ENCODE measurements around the gene SPTAN1.

Gene SPTAN1

GRCh38 chr9:128551657-128552152 is 682 bp upstream of the SPTAN1 start:
- Histone ChIP-seq H3K27me3 (replicated peaks; ENCODE audit: control insufficient read depth, insufficient read depth, low read length, poor library complexity, severe bottlenecking) (no peaks in the 10 kb centered on the region), H3K9me3 (ENCODE audit: control insufficient read depth, low read length) (no peaks in the 10 kb centered on the region), H3K27ac (ENCODE audit: insufficient read depth, low read length, poor library complexity, severe bottlenecking) (peak overlapping the region; percentile 90), H3K4me3 (ENCODE audit: insufficient read depth, low read depth, low read length, poor library complexity, severe bottlenecking) (peak overlapping the region; percentile 70), H3K4me1 (ENCODE audit: control insufficient read depth, insufficient read depth, low read length, poor library complexity, severe bottlenecking) (peaks cover 50% of the 10 kb centered on the region), H3K36me3 (ENCODE audit: control insufficient read depth, insufficient read depth, low read length) (no peaks in the 10 kb centered on the region)
- no peak for DNase-seq

DNA sequence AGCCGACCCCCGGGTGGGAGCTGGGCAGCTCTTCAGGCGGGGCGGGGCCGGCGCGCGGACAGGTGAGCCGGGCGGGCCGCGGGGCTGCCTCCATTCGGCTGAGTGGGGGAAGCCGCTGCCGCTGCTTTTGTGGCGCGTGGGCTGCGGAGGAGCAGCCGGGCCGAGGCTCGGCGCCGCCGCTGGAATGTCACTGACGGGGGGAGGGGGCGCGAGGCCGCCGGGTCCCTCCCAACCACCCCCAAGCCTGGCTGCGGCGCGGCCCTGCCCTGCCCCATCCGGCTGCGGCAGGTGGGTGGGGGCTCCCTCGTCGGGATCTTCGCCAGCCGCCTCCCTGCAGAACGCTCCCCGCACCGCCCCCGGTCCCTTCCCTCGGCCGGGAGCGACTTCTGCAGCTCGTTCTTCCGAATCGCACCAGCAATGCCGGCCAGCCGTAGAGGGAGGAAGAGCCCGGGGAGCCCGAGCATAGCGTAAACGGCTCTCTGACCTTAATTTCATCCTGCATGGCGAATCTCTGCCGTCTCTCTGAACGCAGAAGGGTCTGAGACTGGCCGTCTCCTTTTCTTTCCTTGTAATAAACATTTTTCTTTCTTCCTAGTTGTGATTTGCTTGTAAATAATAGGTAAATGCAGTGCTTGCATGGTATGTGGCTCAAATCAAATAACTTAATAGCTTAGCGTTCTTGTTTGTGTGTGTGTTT is 505 bp downstream of the SPTAN1 start:
- H3K4me1 ChIP-seq (ENCODE audit: control insufficient read depth, insufficient read depth, low read length, poor library complexity, severe bottlenecking): peaks cover 58% of the 10 kb centered on the region
- H3K27ac ChIP-seq (ENCODE audit: insufficient read depth, low read length, poor library complexity, severe bottlenecking): peak overlapping the region; percentile 80
- no peaks in the 10 kb centered on the region for H3K27me3 ChIP-seq (replicated peaks; ENCODE audit: control insufficient read depth, insufficient read depth, low read length, poor library complexity, severe bottlenecking)
- DNase-seq: peak in 1 of 3 donors; percentile 51
- no peaks in the 10 kb centered on the region for H3K9me3 ChIP-seq (ENCODE audit: control insufficient read depth, low read length)
- no peaks in the 10 kb centered on the region for H3K36me3 ChIP-seq (ENCODE audit: control insufficient read depth, insufficient read depth, low read length)
- H3K4me3 ChIP-seq (ENCODE audit: insufficient read depth, low read depth, low read length, poor library complexity, severe bottlenecking): peak overlapping the region; percentile 83

- no peak for DNase-seq
- Histone ChIP-seq H3K27ac (ENCODE audit: insufficient read depth, low read length, poor library complexity, severe bottlenecking) (peak overlapping the region; percentile 80), H3K4me3 (ENCODE audit: insufficient read depth, low read depth, low read length, poor library complexity, severe bottlenecking) (peak overlapping the region; percentile 83), H3K9me3 (ENCODE audit: control insufficient read depth, low read length) (no peaks in the 10 kb centered on the region), H3K4me1 (ENCODE audit: control insufficient read depth, insufficient read depth, low read length, poor library complexity, severe bottlenecking) (peaks cover 65% of the 10 kb centered on the region), H3K27me3 (replicated peaks; ENCODE audit: control insufficient read depth, insufficient read depth, low read length, poor library complexity, severe bottlenecking) (no peaks in the 10 kb centered on the region), H3K36me3 (ENCODE audit: control insufficient read depth, insufficient read depth, low read length) (no peaks in the 10 kb centered on the region)
These were observed 1.3 kb downstream of the SPTAN1 start for GRCh38 chr9:128553728-128554127.

DNA sequence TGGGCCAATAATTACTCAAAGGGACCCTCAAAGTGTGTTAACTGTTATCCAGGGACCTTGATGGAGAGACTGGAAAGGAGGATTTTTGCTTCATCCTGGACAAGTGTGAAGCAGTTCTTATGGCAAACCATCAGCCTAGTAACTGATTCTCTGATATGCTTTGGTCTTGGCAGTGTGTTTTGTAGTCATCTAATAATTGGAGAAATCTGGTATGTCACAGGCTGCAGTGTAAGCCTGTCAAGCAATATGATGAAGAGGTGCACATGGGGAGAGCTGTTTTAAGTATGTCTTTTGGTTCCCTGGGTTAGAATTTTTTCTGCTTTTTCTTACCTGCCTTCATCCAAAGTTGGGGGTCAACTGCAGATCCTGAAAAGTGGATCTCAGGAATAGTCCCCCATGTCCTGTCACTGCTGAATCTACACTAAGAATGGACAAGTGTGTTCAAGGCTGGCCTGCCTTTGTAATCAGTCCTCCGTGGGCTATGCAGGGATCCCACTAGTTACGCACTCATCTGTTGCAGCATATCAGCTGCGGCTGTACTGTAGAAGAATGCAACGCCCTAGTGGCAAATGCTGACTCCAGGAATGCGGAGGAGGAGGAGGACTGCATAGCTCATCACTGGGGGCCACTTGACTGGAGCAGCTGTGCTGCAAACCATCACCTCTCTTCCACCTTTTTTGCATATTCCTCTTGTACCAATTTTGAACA is 1.9 kb downstream of the SPTAN1 start:
- DNase-seq: peak in 1 of 3 donors; percentile 4
- Histone ChIP-seq H3K36me3 (ENCODE audit: control insufficient read depth, insufficient read depth, low read length) (no peaks in the 10 kb centered on the region), H3K9me3 (ENCODE audit: control insufficient read depth, low read length) (no peaks in the 10 kb centered on the region), H3K4me1 (ENCODE audit: control insufficient read depth, insufficient read depth, low read length, poor library complexity, severe bottlenecking) (peaks cover 70% of the 10 kb centered on the region), H3K27me3 (replicated peaks; ENCODE audit: control insufficient read depth, insufficient read depth, low read length, poor library complexity, severe bottlenecking) (no peaks in the 10 kb centered on the region), H3K27ac (ENCODE audit: insufficient read depth, low read length, poor library complexity, severe bottlenecking) (peak overlapping the region; percentile 80), H3K4me3 (ENCODE audit: insufficient read depth, low read depth, low read length, poor library complexity, severe bottlenecking) (peak overlapping the region; percentile 83)

DNA sequence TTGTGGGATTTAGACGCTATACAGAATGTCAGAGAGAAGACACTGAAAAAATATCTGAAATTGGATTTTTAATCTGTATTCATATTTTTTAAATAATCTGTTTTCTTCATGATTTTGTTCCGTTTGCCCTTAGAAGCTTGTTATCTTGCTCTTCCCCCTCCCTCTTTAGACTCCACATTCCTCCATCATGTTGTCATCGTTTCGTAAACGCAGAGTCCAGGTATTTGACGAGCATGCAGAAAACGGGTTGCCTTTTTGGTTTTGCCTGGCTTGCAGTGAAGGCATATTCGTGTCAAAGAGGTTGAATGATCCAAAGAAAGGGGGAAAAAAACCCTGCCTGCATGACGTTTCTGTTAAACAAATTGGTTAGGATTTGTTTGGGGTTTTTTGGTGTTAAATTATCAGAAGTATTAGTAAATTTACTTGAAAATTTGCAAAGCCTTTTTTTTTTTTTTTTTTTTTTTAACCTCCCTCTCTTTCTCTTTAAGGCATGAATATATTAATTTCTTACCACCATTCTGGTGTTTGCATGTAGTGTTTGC is 2.9 kb downstream of the SPTAN1 start:
- DNase-seq: no peak
- Histone ChIP-seq H3K4me1 (ENCODE audit: control insufficient read depth, insufficient read depth, low read length, poor library complexity, severe bottlenecking) (peaks cover 70% of the 10 kb centered on the region), H3K27ac (ENCODE audit: insufficient read depth, low read length, poor library complexity, severe bottlenecking) (peak overlapping the region; percentile 80), H3K36me3 (ENCODE audit: control insufficient read depth, insufficient read depth, low read length) (no peaks in the 10 kb centered on the region), H3K9me3 (ENCODE audit: control insufficient read depth, low read length) (no peaks in the 10 kb centered on the region), H3K4me3 (ENCODE audit: insufficient read depth, low read depth, low read length, poor library complexity, severe bottlenecking) (no peak overlapping the region), H3K27me3 (replicated peaks; ENCODE audit: control insufficient read depth, insufficient read depth, low read length, poor library complexity, severe bottlenecking) (no peaks in the 10 kb centered on the region)

DNA sequence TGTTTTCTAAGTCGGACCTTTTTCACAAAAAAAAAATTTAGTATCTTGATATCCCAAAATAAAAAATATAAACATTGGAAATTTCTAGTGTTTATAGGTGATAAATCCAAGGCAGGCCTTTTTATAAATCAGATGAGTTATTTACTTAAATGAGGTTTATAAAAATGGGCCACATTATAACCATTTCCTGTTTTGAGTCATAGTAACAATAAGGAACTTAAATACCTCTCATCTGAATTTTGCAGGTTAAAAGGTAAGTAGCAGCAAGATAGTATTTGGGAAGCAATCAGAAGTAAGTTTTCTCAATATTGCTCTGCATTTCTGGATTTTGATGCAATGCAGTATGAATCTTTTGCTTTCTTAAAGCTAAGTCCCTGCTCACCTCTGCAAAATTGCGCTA is 3.9 kb downstream of the SPTAN1 start:
- no peak for DNase-seq
- Histone ChIP-seq H3K4me1 (ENCODE audit: control insufficient read depth, insufficient read depth, low read length, poor library complexity, severe bottlenecking) (peaks cover 60% of the 10 kb centered on the region), H3K36me3 (ENCODE audit: control insufficient read depth, insufficient read depth, low read length) (no peaks in the 10 kb centered on the region), H3K4me3 (ENCODE audit: insufficient read depth, low read depth, low read length, poor library complexity, severe bottlenecking) (no peak overlapping the region), H3K9me3 (ENCODE audit: control insufficient read depth, low read length) (no peaks in the 10 kb centered on the region), H3K27me3 (replicated peaks; ENCODE audit: control insufficient read depth, insufficient read depth, low read length, poor library complexity, severe bottlenecking) (no peaks in the 10 kb centered on the region), H3K27ac (ENCODE audit: insufficient read depth, low read length, poor library complexity, severe bottlenecking) (peak overlapping the region; percentile 9)

DNA sequence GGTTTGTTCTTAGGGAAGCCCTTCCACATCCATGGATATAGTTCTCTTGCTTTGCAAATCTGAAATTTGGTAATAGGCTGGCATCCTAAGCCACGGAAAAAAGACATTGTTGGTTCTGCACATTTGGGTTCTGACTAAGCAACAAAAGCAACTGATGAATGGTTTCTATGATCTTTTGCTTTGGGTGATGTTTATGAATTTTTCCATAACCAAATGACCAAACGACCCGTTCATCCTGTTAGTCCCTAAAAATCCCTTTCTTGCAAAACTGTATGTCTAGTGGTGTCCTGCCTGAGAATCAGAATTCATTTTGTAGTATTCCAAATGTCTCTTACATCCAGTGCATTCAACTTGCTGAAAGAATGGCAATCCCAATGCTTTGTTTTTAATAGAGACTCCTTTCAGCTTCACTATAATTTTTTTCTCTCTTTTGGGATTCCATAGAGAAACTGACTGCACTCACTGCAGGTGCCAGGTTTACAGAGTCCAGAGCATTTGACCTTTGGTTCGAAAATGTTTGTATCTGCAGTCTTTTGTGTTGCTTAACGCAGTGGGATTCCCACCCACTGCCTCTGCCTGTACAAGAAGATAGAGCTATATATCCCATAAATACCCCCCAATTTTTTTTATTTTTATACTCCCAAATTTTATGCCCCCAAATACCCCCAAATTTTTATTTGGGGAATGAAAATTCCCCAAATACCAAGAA is 4.7 kb downstream of the SPTAN1 start:
- Histone ChIP-seq H3K4me3 (ENCODE audit: insufficient read depth, low read depth, low read length, poor library complexity, severe bottlenecking) (no peak overlapping the region), H3K4me1 (ENCODE audit: control insufficient read depth, insufficient read depth, low read length, poor library complexity, severe bottlenecking) (peaks cover 54% of the 10 kb centered on the region), H3K27ac (ENCODE audit: insufficient read depth, low read length, poor library complexity, severe bottlenecking) (no peak overlapping the region), H3K27me3 (replicated peaks; ENCODE audit: control insufficient read depth, insufficient read depth, low read length, poor library complexity, severe bottlenecking) (no peaks in the 10 kb centered on the region), H3K9me3 (ENCODE audit: control insufficient read depth, low read length) (no peaks in the 10 kb centered on the region), H3K36me3 (ENCODE audit: control insufficient read depth, insufficient read depth, low read length) (peaks cover 6% of the 10 kb centered on the region)
- no peak for DNase-seq

GRCh38 chr9:128558431-128559310 is 6.3 kb downstream of the SPTAN1 start:
- peaks cover 50% of the 10 kb centered on the region for H3K4me1 ChIP-seq (ENCODE audit: control insufficient read depth, insufficient read depth, low read length, poor library complexity, severe bottlenecking)
- DNase-seq: peak in 2 of 3 donors; percentile 6 to 24
- H3K4me3 ChIP-seq (ENCODE audit: insufficient read depth, low read depth, low read length, poor library complexity, severe bottlenecking): no peak overlapping the region
- peak overlapping the region; percentile 37 for H3K27ac ChIP-seq (ENCODE audit: insufficient read depth, low read length, poor library complexity, severe bottlenecking)
- H3K27me3 ChIP-seq (replicated peaks; ENCODE audit: control insufficient read depth, insufficient read depth, low read length, poor library complexity, severe bottlenecking): no peaks in the 10 kb centered on the region
- H3K9me3 ChIP-seq (ENCODE audit: control insufficient read depth, low read length): no peaks in the 10 kb centered on the region
- peaks cover 10% of the 10 kb centered on the region for H3K36me3 ChIP-seq (ENCODE audit: control insufficient read depth, insufficient read depth, low read length)

GRCh38 chr9:128565578-128565977 is 13.2 kb downstream of the SPTAN1 start:
- H3K4me3 ChIP-seq (ENCODE audit: insufficient read depth, low read depth, low read length, poor library complexity, severe bottlenecking): no peak overlapping the region
- H3K27me3 ChIP-seq (replicated peaks; ENCODE audit: control insufficient read depth, insufficient read depth, low read length, poor library complexity, severe bottlenecking): no peaks in the 10 kb centered on the region
- H3K27ac ChIP-seq (ENCODE audit: insufficient read depth, low read length, poor library complexity, severe bottlenecking): no peak overlapping the region
- H3K4me1 ChIP-seq (ENCODE audit: control insufficient read depth, insufficient read depth, low read length, poor library complexity, severe bottlenecking): no peaks in the 10 kb centered on the region
- H3K36me3 ChIP-seq (ENCODE audit: control insufficient read depth, insufficient read depth, low read length): peaks cover 47% of the 10 kb centered on the region
- DNase-seq: no peak
- H3K9me3 ChIP-seq (ENCODE audit: control insufficient read depth, low read length): no peaks in the 10 kb centered on the region
